Astrocyte (in vitro differentiated cells and primary cell): ENCODE data around the gene CAPG. TPM values are rescaled to one million over a fixed set of nuclear protein-coding genes. Genes with fewer than 3 reads are reported as not detected.

ENCODE experiments used
- DNase-seq: peaks from one replicate; pipeline ENCODE4 v3.0.0-alpha.2; 2010; ENCODE audit warnings: low read depth
- FAIRE-seq: peaks from 2 replicates; lab custom pipeline; 2011; peaks lifted over from hg19 to GRCh38; lab: Jason Lieb, UNC
- H2AFZ ChIP-seq: 2 replicates; pipeline ENCODE4 v1.6.0; 2012; ENCODE audit warnings: low read depth, low read length, inconsistent platforms
- H3K27ac ChIP-seq: 2 replicates; pipeline ENCODE4 v1.5.1; 2011; ENCODE audit warnings: low read depth, low read length, inconsistent platforms
- H3K27me3 ChIP-seq: 2 replicates; pipeline ENCODE4 v1.6.0; 2011; ENCODE audit warnings: low read length, inconsistent platforms; ENCODE audit not compliant: insufficient read depth
- H3K36me3 ChIP-seq: 2 replicates; pipeline ENCODE4 v1.5.1; 2011; ENCODE audit warnings: low read length, inconsistent platforms; ENCODE audit not compliant: insufficient read depth
- H3K4me1 ChIP-seq: 2 replicates; pipeline ENCODE4 v1.5.1; 2011; ENCODE audit warnings: low read length, inconsistent platforms; ENCODE audit not compliant: insufficient read depth
- H3K4me2 ChIP-seq: 2 replicates; pipeline ENCODE4 v1.6.0; 2012; ENCODE audit warnings: low read length, inconsistent platforms
- H3K4me3 ChIP-seq: 2 replicates; pipeline ENCODE4 v1.5.1; 2011; ENCODE audit warnings: low read depth, mild to moderate bottlenecking, low read length, inconsistent platforms; ENCODE audit not compliant: insufficient read depth
- H3K79me2 ChIP-seq: 2 replicates; pipeline ENCODE4 v1.6.0; 2012; ENCODE audit warnings: mild to moderate bottlenecking, low read length, inconsistent platforms; ENCODE audit not compliant: insufficient read depth
- H3K9ac ChIP-seq: 2 replicates; pipeline ENCODE4 v1.6.0; 2012; ENCODE audit warnings: mild to moderate bottlenecking, low read length, inconsistent platforms
- H3K9me3 ChIP-seq: 2 replicates; pipeline ENCODE4 v1.5.1; 2012; ENCODE audit warnings: low read depth, mild to moderate bottlenecking, low read length, inconsistent platforms; ENCODE audit not compliant: insufficient read depth
- H4K20me1 ChIP-seq: 2 replicates; pipeline ENCODE4 v1.6.0; 2012; ENCODE audit warnings: low read length, inconsistent platforms; ENCODE audit not compliant: insufficient read depth
- H3K27ac Mint-ChIP-seq: one replicate; pipeline ENCODE4 v1.8.0; 2021; ENCODE audit warnings: mild to moderate bottlenecking, mixed read lengths; ENCODE audit not compliant: unreplicated experiment
- H3K27me3 Mint-ChIP-seq: one replicate; pipeline ENCODE4 v1.8.0; 2021; ENCODE audit warnings: low read depth, mixed read lengths; ENCODE audit not compliant: unreplicated experiment
- H3K36me3 Mint-ChIP-seq: one replicate; pipeline ENCODE4 v1.8.0; 2021; ENCODE audit warnings: low read depth, mixed read lengths; ENCODE audit not compliant: unreplicated experiment
- H3K4me1 Mint-ChIP-seq: one replicate; pipeline ENCODE4 v1.8.0; 2021; ENCODE audit warnings: low read depth, mixed read lengths; ENCODE audit not compliant: unreplicated experiment
- H3K4me3 Mint-ChIP-seq: one replicate; pipeline ENCODE4 v1.8.0; 2021; ENCODE audit warnings: mild to moderate bottlenecking, moderate library complexity, mixed read lengths; ENCODE audit not compliant: unreplicated experiment
- H3K9me3 Mint-ChIP-seq: one replicate; pipeline ENCODE4 v1.8.0; 2021; ENCODE audit warnings: mild to moderate bottlenecking, mixed read lengths; ENCODE audit not compliant: unreplicated experiment
- CTCF ChIP-seq: IDR thresholded peaks from 2 replicates; pipeline ENCODE4 v1.5.1; 2011; ENCODE audit warnings: low read depth, mild to moderate bottlenecking, inconsistent platforms, low read length, moderate library complexity; ENCODE audit not compliant: insufficient read depth
- EZH2 ChIP-seq: IDR thresholded peaks from 2 replicates; pipeline ENCODE4 v1.6.1; 2012; ENCODE audit warnings: mild to moderate bottlenecking, low read length, inconsistent platforms; ENCODE audit not compliant: insufficient read depth
- total RNA-seq: library from RNA; stranded (reverse); gene quantifications from 2 replicates; pipeline ENCODE4 v1.2.1, GENCODE V29; 2021

CAPG gene
- total RNA-seq, 1 donor from 2014 or later, result 68.2 TPM

- H3K27ac Mint-ChIP-seq, result peak overlapping the region; percentile 77
- H3K4me2 ChIP-seq, result peak overlapping the region; percentile 98
Measured at GRCh38 chr2:85353876-85354285, 56.3 kb downstream of the CAPG start.

GRCh38 chr2:85347599-85347998, 62.6 kb downstream of the CAPG start:
- Mint-ChIP-seq H3K27me3 (no peaks in the 10 kb centered on the region), H3K4me1 (no peaks in the 10 kb centered on the region), H3K9me3 (no peaks in the 10 kb centered on the region), H3K4me3 (no peak overlapping the region), H3K27ac (no peak overlapping the region), H3K36me3 (peaks cover 33% of the 10 kb centered on the region)
- H3K36me3 ChIP-seq, result peaks cover 19% of the 10 kb centered on the region
- H4K20me1 ChIP-seq, result peaks cover 15% of the 10 kb centered on the region
- no peaks in the 10 kb centered on the region for H3K9me3 ChIP-seq
- no peak overlapping the region for H3K4me3 ChIP-seq
- peaks cover 2% of the 10 kb centered on the region for H3K79me2 ChIP-seq
- H3K9ac ChIP-seq, result no peak overlapping the region
- FAIRE-seq (no peak), DNase-seq (no peak)
- no peaks in the 10 kb centered on the region for H3K4me1 ChIP-seq
- H2AFZ ChIP-seq, result no peak overlapping the region
- H3K27me3 ChIP-seq, result no peaks in the 10 kb centered on the region
- H3K4me2 ChIP-seq, result no peak overlapping the region
- no peak overlapping the region for H3K27ac ChIP-seq
- TF ChIP-seq CTCF, result no peak

More at GRCh38 chr2:85353876-85354285, 56.3 kb downstream of the CAPG start:
- H4K20me1 ChIP-seq, result peaks cover 16% of the 10 kb centered on the region
- no peaks in the 10 kb centered on the region for H3K27me3 ChIP-seq
- TF ChIP-seq EZH2 (no peak), CTCF (no peak)
- peak overlapping the region; percentile 49 for H3K27ac ChIP-seq
- peak overlapping the region; percentile 97 for H3K9ac ChIP-seq
- H3K79me2 ChIP-seq, result peaks cover 37% of the 10 kb centered on the region
- H3K4me1 Mint-ChIP-seq, result peaks cover 11% of the 10 kb centered on the region
- H3K27me3 Mint-ChIP-seq, result no peaks in the 10 kb centered on the region
- no peak for FAIRE-seq
- peak overlapping the region; percentile 97 for H3K4me3 ChIP-seq
- H2AFZ ChIP-seq, result peak overlapping the region; percentile 69
- H3K36me3 Mint-ChIP-seq, result peaks cover 21% of the 10 kb centered on the region
- peak overlapping the region; percentile 99 for H3K4me3 Mint-ChIP-seq
- peak; percentile 7 for DNase-seq
- H3K4me1 ChIP-seq, result peaks cover 9% of the 10 kb centered on the region
- H3K9me3 ChIP-seq, result no peaks in the 10 kb centered on the region
- H3K9me3 Mint-ChIP-seq, result no peaks in the 10 kb centered on the region
- H3K36me3 ChIP-seq, result peaks cover 9% of the 10 kb centered on the region

Other genes with a start within 250 kb of the CAPG start
- gene TGOLN2, start 82.4 kb downstream of the CAPG start, total RNA-seq, result 86.7 and 90.8 TPM in 2 replicates
- gene RETSAT, start 55.8 kb downstream of the CAPG start, total RNA-seq, result 38.2 and 38.5 TPM in 2 replicates
- gene ELMOD3, start 55.6 kb downstream of the CAPG start, total RNA-seq, result 11.2 and 11.7 TPM in 2 replicates
- 0.58 and 0.64 TPM in 2 replicates for gene SH2D6, start 8.3 kb upstream of the CAPG start, total RNA-seq
- 175 and 180 TPM in 2 replicates for gene MAT2A, start 128.8 kb upstream of the CAPG start, total RNA-seq
- gene GGCX, start 151.1 kb upstream of the CAPG start, total RNA-seq, result 79.0 and 94.6 TPM in 2 replicates
- gene VAMP8, start 167.2 kb upstream of the CAPG start, total RNA-seq, result 30.6 and 35.3 TPM in 2 replicates
- gene VAMP5, start 174.1 kb upstream of the CAPG start, total RNA-seq, result 17.1 and 17.6 TPM in 2 replicates
- 155 and 176 TPM in 2 replicates for gene RNF181, start 185.4 kb upstream of the CAPG start, total RNA-seq
- gene TMEM150A, start 192.3 kb upstream of the CAPG start, total RNA-seq, result 20.4 and 22.2 TPM in 2 replicates
- 14.3 and 17.8 TPM in 2 replicates for gene C2orf68, start 201.7 kb upstream of the CAPG start, total RNA-seq
- gene USP39, start 205.8 kb upstream of the CAPG start, total RNA-seq, result 44.4 and 48.3 TPM in 2 replicates